Neuronal stem cell (in vitro differentiated cells): ENCODE results near the gene NSG1.
"Not testable (repeated sequence)": the region's sequence is repeated elsewhere in the genome, so short reads cannot be mapped to it uniquely, and the experiment has no call there.

Source experiments
- DNase-seq: peaks from one replicate; pipeline ENCODE4 v3.0.0-alpha.2; 2013; ENCODE audit warnings: low spot score
- H2AFZ ChIP-seq: one replicate; pipeline ENCODE4 v1.6.1; 2013; ENCODE audit warnings: mild to moderate bottlenecking, low read length, inconsistent platforms
- H2AK5ac ChIP-seq: 2 replicates; pipeline ENCODE4 v1.6.1; 2013; ENCODE audit warnings: low read depth, mild to moderate bottlenecking, inconsistent platforms, low read length, moderate library complexity, mixed read lengths
- H2BK120ac ChIP-seq: 2 replicates; pipeline ENCODE4 v1.6.1; 2013; ENCODE audit warnings: low read depth, mild to moderate bottlenecking, inconsistent platforms, low read length, moderate library complexity, mixed read lengths
- H2BK12ac ChIP-seq: one replicate; pipeline ENCODE4 v1.6.1; 2013; ENCODE audit warnings: low read length, inconsistent platforms
- H2BK15ac ChIP-seq: 2 replicates; pipeline ENCODE4 v1.6.1; 2013; ENCODE audit warnings: mild to moderate bottlenecking, low read length, inconsistent platforms, mixed read lengths
- H2BK5ac ChIP-seq: one replicate; pipeline ENCODE4 v1.6.1; 2013; ENCODE audit warnings: inconsistent platforms, mild to moderate bottlenecking, low read length, moderate library complexity
- H3K14ac ChIP-seq: one replicate; pipeline ENCODE4 v1.6.1; 2013; ENCODE audit warnings: low read length, inconsistent platforms
- H3K18ac ChIP-seq: 2 replicates; pipeline ENCODE4 v1.6.1; 2013; ENCODE audit warnings: low read length, inconsistent platforms
- H3K23ac ChIP-seq: 2 replicates; pipeline ENCODE4 v1.6.1; 2013; ENCODE audit warnings: low read depth, mild to moderate bottlenecking, mixed read lengths, low read length, inconsistent platforms; ENCODE audit not compliant: poor library complexity
- H3K27ac ChIP-seq: replicated peaks from 3 replicates; pipeline ENCODE4 v1.5.1; 2013; ENCODE audit warnings: low read length, inconsistent platforms
- H3K27me3 ChIP-seq, 3 experiments: 2 replicates each; pipeline ENCODE4 v1.6.1; 2013; ENCODE audit warnings: low read length in 3 of 3, mild to moderate bottlenecking in 2 of 3, inconsistent platforms in 1 of 3, low read depth in 1 of 3, mixed read lengths in 1 of 3, moderate library complexity in 1 of 3; ENCODE audit not compliant: control insufficient read depth in 3 of 3, insufficient read depth in 3 of 3
- H3K36me3 ChIP-seq, 2 donors: replicated peaks in 1 of 2; 2 replicates each; pipeline ENCODE4 v1.6.1; 2013; ENCODE audit warnings: low read length in 2 of 2; ENCODE audit not compliant: control insufficient read depth in 2 of 2, insufficient read depth in 2 of 2
- H3K4ac ChIP-seq: 2 replicates; pipeline ENCODE4 v1.6.1; 2013; ENCODE audit warnings: inconsistent platforms, mild to moderate bottlenecking, low read length, moderate library complexity
- H3K4me1 ChIP-seq, 2 donors: 1 replicate in 1 of 2; 2 replicates in 1 of 2; pipeline ENCODE4 v1.6.1; 2013; ENCODE audit warnings: low read length in 2 of 2, low read depth in 1 of 2; ENCODE audit not compliant: control insufficient read depth in 2 of 2, insufficient read depth in 1 of 2
- H3K4me2 ChIP-seq: one replicate; pipeline ENCODE4 v1.6.1; 2013; ENCODE audit warnings: mild to moderate bottlenecking, low read length, inconsistent platforms; ENCODE audit not compliant: insufficient read depth, poor library complexity, severe bottlenecking
- H3K4me3 ChIP-seq, 2 donors: 2 replicates each; pipeline ENCODE4 v1.5.1; 2013; ENCODE audit warnings: low read length in 2 of 2, mild to moderate bottlenecking in 2 of 2, inconsistent platforms in 1 of 2, moderate library complexity in 1 of 2
- H3K79me1 ChIP-seq: one replicate; pipeline ENCODE4 v1.6.1; 2013; ENCODE audit warnings: low read depth, mild to moderate bottlenecking, inconsistent platforms, low read length, moderate library complexity
- H3K9ac ChIP-seq: one replicate; pipeline ENCODE4 v1.6.1; 2013; ENCODE audit warnings: mild to moderate bottlenecking, low read depth, low read length, inconsistent platforms; ENCODE audit not compliant: poor library complexity
- H3K9me3 ChIP-seq, 2 donors: replicated peaks in 1 of 2; 2 replicates each; pipeline versions ENCODE3 to v1.6.1; 2013; ENCODE audit warnings: low read length in 2 of 2, mild to moderate bottlenecking in 2 of 2, inconsistent platforms in 1 of 2, low read depth in 1 of 2, mixed read lengths in 1 of 2, moderate library complexity in 1 of 2; ENCODE audit not compliant: control insufficient read depth in 2 of 2, insufficient read depth in 1 of 2
- H4K8ac ChIP-seq: one replicate; pipeline ENCODE4 v1.6.1; 2013; ENCODE audit warnings: low read depth, mild to moderate bottlenecking, inconsistent platforms, low read length, moderate library complexity
- H4K91ac ChIP-seq: one replicate; pipeline ENCODE4 v1.6.1; 2013; ENCODE audit warnings: low read length, low read depth, mild to moderate bottlenecking, inconsistent platforms; ENCODE audit not compliant: poor library complexity
- WGBS, 2 donors: extraction: QIAGEN DNeasy Blood & Tissue Kit; methylation state at CpG; one replicate each; pipeline ENCODE4 v1.1.7; 2013; ENCODE audit warnings: missing lambda C conversion rate in 2 of 2, mixed read lengths in 1 of 2; ENCODE audit not compliant: insufficient read length in 2 of 2, insufficient replicate concordance in 1 of 2; ENCODE audit errors: extremely low coverage in 2 of 2; 5-methylcytosine and 5-hydroxymethylcytosine counted together

The NSG1 gene

DNA sequence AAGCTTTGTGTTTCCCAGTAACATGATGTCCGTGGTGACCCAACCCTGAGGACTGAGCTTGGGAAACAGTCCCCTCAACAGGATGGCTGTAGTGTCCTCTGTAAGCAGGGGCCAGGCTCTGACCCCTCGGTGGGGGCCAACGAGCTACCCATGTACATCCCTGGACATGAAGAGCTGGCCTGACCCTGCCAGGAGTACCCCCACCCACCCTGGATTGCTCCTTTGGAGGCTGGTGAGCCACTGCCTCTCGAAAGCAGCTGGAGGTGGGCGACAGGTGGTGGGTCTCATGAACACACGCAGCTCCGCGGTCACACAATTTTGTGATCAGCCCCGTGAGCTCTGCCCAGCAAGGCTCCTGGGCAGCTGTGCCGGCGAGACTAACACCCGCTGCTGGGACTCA is 33.5 kb downstream of the NSG1 start:
- H2AFZ ChIP-seq = no peak overlapping the region
- H2BK15ac ChIP-seq = no peak overlapping the region
- no peak for DNase-seq
- peaks cover 0 to 3% of the 10 kb centered on the region in 2 donors for H3K9me3 ChIP-seq
- H3K4ac ChIP-seq = no peak overlapping the region
- H2AK5ac ChIP-seq = no peak overlapping the region
- WGBS, 2 donors = no CpG with 5 or more reads among the region's 12 CpGs
- no peaks in the 10 kb centered on the region for H3K27me3 ChIP-seq
- H4K8ac ChIP-seq = no peak overlapping the region
- no peak overlapping the region for H2BK120ac ChIP-seq
- no peak overlapping the region for H3K18ac ChIP-seq
- no peak overlapping the region for H4K91ac ChIP-seq
- no peak overlapping the region for H2BK5ac ChIP-seq
- no peak overlapping the region for H3K4me3 ChIP-seq
- H2BK12ac ChIP-seq = no peak overlapping the region
- no peak overlapping the region for H3K27ac ChIP-seq
- H3K79me1 ChIP-seq = no peaks in the 10 kb centered on the region
- no peak overlapping the region for H3K14ac ChIP-seq
- H3K23ac ChIP-seq = no peak overlapping the region
- peaks cover 3 to 9% of the 10 kb centered on the region in 2 donors for H3K4me1 ChIP-seq
- no peak overlapping the region for H3K9ac ChIP-seq
- H3K36me3 ChIP-seq = peaks cover 43 to 73% of the 10 kb centered on the region in 2 donors
- H3K4me2 ChIP-seq = no peak overlapping the region

DNA sequence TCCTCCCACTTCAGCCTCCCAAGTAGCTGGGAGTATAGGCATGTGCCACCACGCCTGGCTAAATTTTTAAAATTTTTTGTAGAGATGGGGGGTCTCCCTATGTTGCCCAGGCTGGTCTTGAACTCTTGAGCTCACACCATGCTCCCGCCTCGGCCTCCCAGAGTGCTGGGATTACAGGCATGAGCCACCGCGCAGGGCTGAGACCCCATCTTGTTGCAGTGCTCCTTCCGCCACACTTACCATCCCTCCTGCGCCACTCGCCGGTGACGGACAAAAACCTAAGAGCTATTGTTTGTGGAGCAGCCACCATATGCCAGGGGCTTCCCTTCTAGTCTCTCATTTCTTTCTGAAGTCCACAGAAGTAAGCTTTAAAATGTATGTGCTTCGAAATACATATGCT is 34.5 kb downstream of the NSG1 start:
- no peak for DNase-seq
- Histone ChIP-seq H2AK5ac (no peak overlapping the region), H2BK12ac (no peak overlapping the region), H3K27me3 (no peaks in the 10 kb centered on the region), H3K14ac (no peak overlapping the region), H3K79me1 (no peaks in the 10 kb centered on the region), H3K23ac (no peak overlapping the region), H3K36me3 (peaks cover 39 to 67% of the 10 kb centered on the region in 2 donors), H2BK5ac (no peak overlapping the region), H3K4me1 (peaks cover 3 to 9% of the 10 kb centered on the region in 2 donors), H4K8ac (no peak overlapping the region), H2BK15ac (no peak overlapping the region), H3K4me2 (no peak overlapping the region), H3K4me3 (no peak overlapping the region), H4K91ac (no peak overlapping the region), H2AFZ (no peak overlapping the region), H3K27ac (no peak overlapping the region), H3K9me3 (no peaks in the 10 kb centered on the region), H3K9ac (no peak overlapping the region), H3K18ac (no peak overlapping the region), H3K4ac (no peak overlapping the region), H2BK120ac (no peak overlapping the region)
- WGBS, 2 donors = no CpG with 5 or more reads among the region's 11 CpGs

DNA sequence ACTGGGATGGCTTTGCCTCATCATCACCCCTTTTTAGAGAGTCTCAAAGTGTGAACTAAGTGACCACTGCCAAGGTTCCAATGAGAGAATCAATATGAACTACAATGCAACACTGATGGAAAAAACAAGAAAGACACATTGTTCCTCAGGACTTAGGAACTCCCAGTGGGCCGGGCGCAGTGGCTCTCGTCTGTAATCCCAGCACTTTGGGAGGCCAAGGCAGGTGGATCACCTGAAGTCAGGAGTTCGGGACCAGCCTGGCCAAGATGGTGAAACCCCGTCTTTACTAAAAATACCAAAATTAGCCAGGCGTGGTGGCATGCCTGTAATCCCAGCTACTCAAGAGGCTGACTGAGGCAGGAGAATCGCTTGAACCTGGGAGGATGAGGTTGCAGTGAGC is 35.2 kb downstream of the NSG1 start:
- H2AK5ac ChIP-seq, H3K9ac ChIP-seq, H3K27ac ChIP-seq, H2BK120ac ChIP-seq, H3K23ac ChIP-seq, H3K4ac ChIP-seq, H3K79me1 ChIP-seq, H3K4me3 ChIP-seq, H2AFZ ChIP-seq, H2BK15ac ChIP-seq, H4K91ac ChIP-seq, H4K8ac ChIP-seq, DNase-seq, H3K9me3 ChIP-seq, H3K18ac ChIP-seq, H3K27me3 ChIP-seq, H3K4me2 ChIP-seq, H2BK12ac ChIP-seq, H3K14ac ChIP-seq, H2BK5ac ChIP-seq: not testable (repeated sequence)
- Histone ChIP-seq H3K4me1 (peaks cover 10 to 13% of the 10 kb centered on the region in 2 donors), H3K36me3 (peaks cover 37 to 69% of the 10 kb centered on the region in 2 donors)
- WGBS, 2 donors = no CpG with 5 or more reads among the region's 7 CpGs

GRCh38 chr4:4422856-4423499 is 36.1 kb downstream of the NSG1 start:
- DNase-seq = no peak
- no peak overlapping the region for H3K4me2 ChIP-seq
- no peak overlapping the region for H3K4ac ChIP-seq
- H2AFZ ChIP-seq = no peak overlapping the region
- no peak overlapping the region for H2BK12ac ChIP-seq
- no peaks in the 10 kb centered on the region for H3K27me3 ChIP-seq
- H3K14ac ChIP-seq = no peak overlapping the region
- no peak overlapping the region for H3K18ac ChIP-seq
- no CpG with 5 or more reads among the region's 12 CpGs for WGBS, 2 donors
- H2BK15ac ChIP-seq = no peak overlapping the region
- H3K9me3 ChIP-seq = no peaks in the 10 kb centered on the region
- H3K4me1 ChIP-seq = peaks cover 11 to 13% of the 10 kb centered on the region in 2 donors
- H3K79me1 ChIP-seq = peaks cover 2% of the 10 kb centered on the region
- no peak overlapping the region for H3K27ac ChIP-seq
- H3K23ac ChIP-seq = no peak overlapping the region
- H3K36me3 ChIP-seq = peaks cover 36 to 68% of the 10 kb centered on the region in 2 donors
- no peak overlapping the region for H2BK5ac ChIP-seq
- no peak overlapping the region for H3K4me3 ChIP-seq
- H3K9ac ChIP-seq = no peak overlapping the region
- no peak overlapping the region for H2BK120ac ChIP-seq
- no peak overlapping the region for H4K91ac ChIP-seq
- H4K8ac ChIP-seq = no peak overlapping the region
- no peak overlapping the region for H2AK5ac ChIP-seq
